Measurements from ENCODE around the gene ZNF385D.

DNA sequence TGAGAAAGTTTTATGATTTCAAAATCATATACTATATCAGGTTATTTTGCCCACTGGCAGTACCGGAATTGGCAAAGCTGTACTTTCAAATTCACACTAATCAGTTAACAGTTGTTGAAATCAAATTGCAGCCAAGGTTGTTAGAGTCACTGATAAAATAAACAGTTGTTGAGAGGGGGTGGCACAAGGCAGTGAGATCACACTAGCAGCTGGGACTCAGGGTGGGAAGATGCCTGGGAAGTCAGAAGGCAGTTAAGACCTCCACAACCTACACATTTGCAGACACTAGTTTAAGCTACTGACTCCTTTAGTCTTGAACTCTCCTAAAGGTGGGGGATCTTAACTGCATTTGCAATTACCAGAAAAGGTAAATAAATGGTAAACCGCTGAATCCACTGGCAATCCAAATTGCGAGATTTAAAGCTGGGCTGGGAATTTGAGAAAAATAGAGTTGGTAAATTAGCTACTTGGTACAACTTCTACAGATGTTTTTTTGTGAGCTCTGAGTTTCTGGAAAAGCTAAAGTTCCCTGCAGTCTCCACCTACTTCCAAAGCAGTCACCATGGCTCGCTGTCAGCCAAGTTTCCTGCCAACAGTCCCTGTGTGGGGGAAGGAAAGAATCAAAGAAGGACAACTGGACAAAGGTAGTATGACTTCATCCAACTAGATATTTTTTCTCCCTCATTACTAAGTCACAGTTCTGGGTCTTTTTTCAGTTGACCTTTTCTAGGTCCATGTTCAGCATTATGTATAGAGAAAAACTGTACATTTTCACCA, 105.7 kb downstream of the ZNF385D start:
- no peak for TF ChIP-seq YY1 (IDR thresholded peaks at IDR 0.05; ENCODE audit: insufficient read depth, insufficient read length)
- no peak for TF ChIP-seq ZNF274 (IDR thresholded peaks at IDR 0.05; ENCODE audit: low read depth, low read length)
- no peak for TF ChIP-seq SUZ12 (IDR thresholded peaks at IDR 0.05; ENCODE audit: extremely low read depth, insufficient read depth, insufficient read length)
